ENCODE measurements around the gene ANKRD28.

GRCh38 chr3:15839568-15839967 lies 41.8 kb upstream of the ANKRD28 start:
- TF ChIP-seq CTCF (IDR thresholded peaks at IDR 0.05) (no peak), POLR2AphosphoS5 (IDR thresholded peaks at IDR 0.05) (no peak)

All from breast epithelium (tissue), 3 donors.